ENCODE results near the gene XRCC1. TPM values are rescaled to one million over a fixed set of nuclear protein-coding genes. Genes with fewer than 3 reads are reported as not detected.
"Not testable (repeated sequence)": the region's sequence is repeated elsewhere in the genome, so short reads cannot be mapped to it uniquely, and the experiment has no call there.

XRCC1 gene
- total and polyA plus RNA-seq, 2 donors = 23.2 to 28.2 TPM

DNA sequence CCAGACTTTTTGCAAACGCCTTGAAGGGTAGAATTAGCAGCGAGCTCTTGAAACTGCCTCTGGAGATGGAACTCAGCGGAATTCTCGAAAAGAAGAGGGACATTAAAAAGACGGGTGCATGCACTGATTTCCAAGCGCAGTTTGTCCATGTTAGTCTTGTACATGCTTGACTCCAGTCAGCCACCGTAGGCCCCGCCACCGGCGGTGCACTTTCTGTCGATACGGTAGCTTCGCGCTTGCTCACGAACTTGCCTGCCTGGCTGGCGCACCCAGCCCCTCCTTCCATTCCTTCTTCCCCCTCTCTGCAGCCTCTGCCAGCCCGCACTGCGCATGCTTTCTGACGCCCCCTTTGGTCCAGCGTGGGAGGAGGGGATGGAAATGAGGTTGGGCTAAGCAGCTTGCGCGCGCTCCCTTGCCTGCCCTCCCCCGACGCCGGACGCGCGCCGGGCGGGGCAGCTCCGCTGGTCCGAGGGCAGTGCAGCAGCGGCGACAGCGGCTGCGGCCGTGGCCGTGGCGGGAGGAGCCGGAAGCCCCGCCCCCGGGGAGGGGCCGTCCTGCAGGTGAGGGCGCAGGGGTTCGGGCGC lies 42.3 kb downstream of the XRCC1 start, which contains the start of gene ZNF575:
Gene ZNF575, plus strand, starts transcription at position 227 of the 584 bp plus-strand sequence. CDS start 1,235 bp downstream, outside the sequence.
- Histone ChIP-seq H3K9me3 (ENCODE audit: control insufficient read depth in 2 of 2, insufficient read depth in 1 of 2, low read length in 1 of 2) (no peaks in the 10 kb centered on the region), H3K27ac (ENCODE audit: low read depth in 1 of 2, low read length in 1 of 2) (peak within 1 kb of the TSS; percentile 92 to 93), H3K4me1 (ENCODE audit: control insufficient read depth in 2 of 2, insufficient read depth in 2 of 2, low read length in 2 of 2) (peaks cover 2 to 23% of the 10 kb centered on the region in 2 donors), H3K27me3 (ENCODE audit: control insufficient read depth in 2 of 2, insufficient read depth in 1 of 2, low read length in 1 of 2) (no peaks in the 10 kb centered on the region), H3K4me3 (ENCODE audit: low read length in 2 of 2) (peak within 1 kb of the TSS; percentile 63 to 75), H3K36me3 (ENCODE audit: control insufficient read depth in 2 of 2, insufficient read depth in 2 of 2, low read length in 1 of 2) (peaks cover 9 to 19% of the 10 kb centered on the region in 2 donors)
- DNase-seq (ENCODE audit: low read depth in 6 of 9, low spot score in 9 of 9) = peak; percentile 77 to 93 (median 83)
- WGBS = under 1% methylated on average over 47 of the region's 47 CpGs

DNA sequence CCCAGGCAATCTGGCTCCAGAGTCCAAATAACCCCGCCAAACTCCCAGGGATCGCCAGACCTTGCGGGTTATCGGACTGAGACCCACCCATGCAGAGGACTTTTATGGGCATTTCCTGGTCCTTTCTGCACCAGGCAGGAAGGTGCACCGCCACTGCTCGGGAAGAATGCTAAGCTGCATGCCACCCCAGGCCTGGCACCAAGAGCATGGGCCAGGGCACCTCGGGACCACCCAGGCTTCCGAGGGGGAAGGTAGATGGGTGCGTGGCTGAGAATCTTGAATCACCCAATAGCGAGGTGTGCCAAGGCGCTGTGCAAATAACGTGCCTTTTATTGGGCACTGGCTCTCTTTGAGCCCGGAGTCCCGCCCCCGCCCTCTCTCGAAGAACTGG lies 42.8 kb downstream of the XRCC1 start:
- Histone ChIP-seq H3K36me3 (ENCODE audit: control insufficient read depth in 2 of 2, insufficient read depth in 2 of 2, low read length in 1 of 2) (peaks cover 4 to 14% of the 10 kb centered on the region in 2 donors), H3K27ac (ENCODE audit: low read depth in 1 of 2, low read length in 1 of 2) (peak overlapping the region; percentile 92 to 93), H3K27me3 (ENCODE audit: control insufficient read depth in 2 of 2, insufficient read depth in 1 of 2, low read length in 1 of 2) (no peaks in the 10 kb centered on the region), H3K4me3 (ENCODE audit: low read length in 2 of 2) (peak overlapping the region; percentile 63 to 75), H3K9me3 (ENCODE audit: control insufficient read depth in 2 of 2, insufficient read depth in 1 of 2, low read length in 1 of 2) (no peaks in the 10 kb centered on the region), H3K4me1 (ENCODE audit: control insufficient read depth in 2 of 2, insufficient read depth in 2 of 2, low read length in 2 of 2) (peaks cover 2 to 26% of the 10 kb centered on the region in 2 donors)
- 5% methylated on average over 16 of the region's 16 CpGs for WGBS
- peak in 1 of 9 donors; percentile 55 for DNase-seq (ENCODE audit: low read depth in 6 of 9, low spot score in 9 of 9)

DNA sequence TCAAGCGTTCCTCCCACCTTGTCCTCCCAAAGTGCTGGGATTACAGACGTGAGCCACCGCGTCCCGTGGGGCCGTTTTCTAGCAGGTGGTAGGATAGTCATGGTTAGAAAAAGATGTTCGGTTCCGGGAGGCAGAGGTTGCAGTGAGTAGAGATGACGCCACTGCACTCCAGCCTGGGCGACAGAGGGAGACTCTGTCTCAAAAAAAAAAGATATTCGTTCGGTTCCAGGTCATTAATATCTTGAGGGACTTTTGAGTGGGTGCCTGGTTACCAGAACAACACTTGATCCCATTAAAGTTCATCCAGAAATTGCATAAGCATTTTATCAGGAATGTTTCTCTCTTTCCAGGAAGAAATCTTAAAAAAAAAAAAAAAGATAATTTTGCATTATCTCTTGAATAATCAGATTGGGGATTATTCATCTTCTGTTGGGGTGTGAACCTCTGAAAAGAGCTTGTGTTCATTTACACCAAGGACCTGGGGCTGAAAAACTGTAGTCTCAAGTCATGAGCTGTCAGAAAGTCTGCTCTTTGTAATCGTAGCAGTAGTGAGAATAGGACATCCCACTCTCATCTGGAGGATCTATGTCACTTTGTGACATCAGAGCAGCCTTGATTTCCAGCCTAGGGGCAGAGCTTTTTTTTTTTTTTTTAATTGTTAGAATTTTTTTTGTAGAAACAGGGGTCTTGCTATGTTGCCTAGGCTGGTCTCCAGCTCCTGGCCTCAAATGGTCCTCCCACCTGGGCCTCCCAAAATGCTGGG lies 47.3 kb downstream of the XRCC1 start:
- Histone ChIP-seq H3K4me1 (ENCODE audit: control insufficient read depth in 2 of 2, insufficient read depth in 2 of 2, low read length in 2 of 2) (peaks cover 7 to 39% of the 10 kb centered on the region in 2 donors), H3K9me3 (ENCODE audit: control insufficient read depth in 2 of 2, insufficient read depth in 1 of 2, low read length in 1 of 2) (no peaks in the 10 kb centered on the region), H3K4me3 (ENCODE audit: low read length in 2 of 2) (no peak overlapping the region), H3K36me3 (ENCODE audit: control insufficient read depth in 2 of 2, insufficient read depth in 2 of 2, low read length in 1 of 2) (no peaks in the 10 kb centered on the region), H3K27ac (ENCODE audit: low read depth in 1 of 2, low read length in 1 of 2) (peak overlapping the region in 1 of 2 donors; percentile 52), H3K27me3 (ENCODE audit: control insufficient read depth in 2 of 2, insufficient read depth in 1 of 2, low read length in 1 of 2) (no peaks in the 10 kb centered on the region)
- WGBS = 87% methylated on average over 13 of the region's 13 CpGs
- DNase-seq (ENCODE audit: low read depth in 6 of 9, low spot score in 9 of 9) = no peak

DNA sequence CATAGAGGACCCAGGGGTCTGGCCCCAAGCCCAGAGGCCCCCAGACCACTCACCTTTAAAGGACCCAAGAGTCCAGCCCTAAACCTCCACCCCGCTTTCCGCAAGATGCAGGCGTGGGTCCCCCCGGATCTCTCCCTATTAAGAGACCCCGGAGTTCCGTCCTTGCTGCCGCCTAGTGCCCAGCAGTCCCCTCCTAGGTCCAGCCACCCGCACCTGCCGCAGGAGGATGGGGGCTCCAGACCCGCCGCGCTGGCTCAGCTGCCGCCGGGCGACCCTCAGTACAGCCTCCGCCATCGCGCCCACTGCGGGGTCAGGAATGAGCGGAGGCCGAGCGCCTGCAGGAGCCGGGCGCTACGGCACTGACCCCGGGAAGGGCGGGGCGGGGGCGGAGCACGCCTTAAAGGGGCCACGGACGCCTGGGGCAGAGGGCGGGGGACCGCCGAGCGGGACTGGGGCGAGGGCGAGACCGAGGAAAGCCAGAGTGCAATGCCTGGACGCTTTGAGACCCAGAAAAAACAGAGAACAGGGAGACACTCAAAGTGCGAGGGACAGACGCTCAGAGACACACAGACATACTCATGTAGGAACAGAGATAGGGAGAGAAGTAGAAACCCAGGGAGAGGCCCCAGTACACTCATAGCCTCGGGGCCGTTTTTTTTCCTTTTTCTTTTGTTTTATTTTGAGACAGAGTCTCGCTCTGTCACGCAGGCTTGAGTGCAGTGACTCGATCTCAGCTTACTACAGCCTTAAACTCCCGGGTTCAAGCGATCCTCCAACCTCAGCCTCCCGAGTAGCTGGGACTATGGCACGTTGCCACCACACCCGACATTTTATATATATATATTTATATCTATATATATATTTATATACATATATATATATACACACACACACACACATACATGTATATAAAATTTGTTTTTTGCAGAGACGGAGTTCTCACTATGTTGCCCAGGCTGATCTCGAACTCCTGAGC lies 48.2 kb downstream of the XRCC1 start, which contains the start of gene ETHE1:
Gene ETHE1, minus strand, starts transcription at position 318 of the 976 bp plus-strand sequence. Its CDS starts 24 bp downstream, at position 294.
- DNase-seq (ENCODE audit: low read depth in 6 of 9, low spot score in 9 of 9) = peak in 4 of 9 donors; percentile 44 to 79 (median 60)
- Histone ChIP-seq H3K4me3 (ENCODE audit: low read length in 2 of 2) (peak within 1 kb of the TSS; percentile 69 to 95), H3K27me3 (ENCODE audit: control insufficient read depth in 2 of 2, insufficient read depth in 1 of 2, low read length in 1 of 2) (no peaks in the 10 kb centered on the region), H3K36me3 (ENCODE audit: control insufficient read depth in 2 of 2, insufficient read depth in 2 of 2, low read length in 1 of 2) (no peaks in the 10 kb centered on the region), H3K9me3 (ENCODE audit: control insufficient read depth in 2 of 2, insufficient read depth in 1 of 2, low read length in 1 of 2) (no peaks in the 10 kb centered on the region), H3K27ac (ENCODE audit: low read depth in 1 of 2, low read length in 1 of 2) (peak within 1 kb of the TSS; percentile 61 to 88), H3K4me1 (ENCODE audit: control insufficient read depth in 2 of 2, insufficient read depth in 2 of 2, low read length in 2 of 2) (peaks cover 7 to 31% of the 10 kb centered on the region in 2 donors)
- WGBS = 8% methylated on average over 54 of the region's 54 CpGs

DNA sequence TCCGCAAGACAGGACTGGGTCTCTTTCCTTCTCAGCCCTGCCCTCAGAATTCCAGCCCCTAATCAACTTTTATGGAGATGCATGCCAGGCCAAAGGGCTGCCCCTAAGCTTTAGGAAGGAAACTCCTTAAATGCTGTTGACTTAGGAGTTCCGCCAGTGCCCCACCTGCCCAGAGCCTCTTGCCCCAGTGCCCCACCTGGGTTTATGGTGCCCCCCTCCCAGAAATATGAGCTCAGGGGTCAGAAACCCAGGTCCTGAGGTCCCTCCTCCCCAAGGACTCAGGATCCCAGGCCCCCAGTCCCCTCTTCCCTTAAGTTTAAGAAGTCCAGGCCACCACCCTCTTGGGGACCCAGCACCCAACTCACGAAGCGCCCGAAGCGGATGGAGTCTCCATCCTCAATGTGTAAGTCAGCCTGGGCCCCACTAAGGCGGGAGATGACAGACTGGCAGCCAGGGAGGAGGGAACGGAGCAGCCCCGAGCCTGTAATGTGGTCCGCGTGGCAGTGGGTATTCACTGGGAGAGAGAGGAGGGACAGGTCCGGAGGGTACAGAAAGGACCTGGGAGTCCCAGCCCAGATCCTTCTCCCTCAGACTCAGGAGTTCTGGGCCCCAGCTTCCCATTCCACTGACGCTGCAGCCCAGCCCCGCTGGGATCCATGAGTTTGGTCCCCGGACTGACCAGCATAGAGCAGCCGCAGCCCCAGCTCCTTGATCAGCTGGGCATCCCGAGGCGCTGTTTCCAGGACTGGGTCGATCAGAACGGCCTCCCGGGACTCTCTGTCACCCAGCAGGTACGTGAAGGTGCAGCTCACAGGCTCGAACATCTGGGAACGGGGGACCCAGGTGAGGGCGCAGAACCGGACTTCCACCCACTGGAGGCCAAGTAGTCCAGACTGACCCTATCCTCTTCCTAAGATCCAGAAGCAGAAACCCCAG lies 49.2 kb downstream of the XRCC1 start:
- Histone ChIP-seq H3K9me3 (ENCODE audit: control insufficient read depth in 2 of 2, insufficient read depth in 1 of 2, low read length in 1 of 2) (no peaks in the 10 kb centered on the region), H3K36me3 (ENCODE audit: control insufficient read depth in 2 of 2, insufficient read depth in 2 of 2, low read length in 1 of 2) (no peaks in the 10 kb centered on the region), H3K4me3 (ENCODE audit: low read length in 2 of 2) (peak overlapping the region; percentile 69 to 95), H3K27ac (ENCODE audit: low read depth in 1 of 2, low read length in 1 of 2) (peak overlapping the region; percentile 61 to 85), H3K4me1 (ENCODE audit: control insufficient read depth in 2 of 2, insufficient read depth in 2 of 2, low read length in 2 of 2) (peaks cover 7 to 30% of the 10 kb centered on the region in 2 donors), H3K27me3 (ENCODE audit: control insufficient read depth in 2 of 2, insufficient read depth in 1 of 2, low read length in 1 of 2) (no peaks in the 10 kb centered on the region)
- WGBS = 2% methylated on average over 26 of the region's 26 CpGs
- peak in 2 of 9 donors; percentile 19 to 46 for DNase-seq (ENCODE audit: low read depth in 6 of 9, low spot score in 9 of 9)

DNA sequence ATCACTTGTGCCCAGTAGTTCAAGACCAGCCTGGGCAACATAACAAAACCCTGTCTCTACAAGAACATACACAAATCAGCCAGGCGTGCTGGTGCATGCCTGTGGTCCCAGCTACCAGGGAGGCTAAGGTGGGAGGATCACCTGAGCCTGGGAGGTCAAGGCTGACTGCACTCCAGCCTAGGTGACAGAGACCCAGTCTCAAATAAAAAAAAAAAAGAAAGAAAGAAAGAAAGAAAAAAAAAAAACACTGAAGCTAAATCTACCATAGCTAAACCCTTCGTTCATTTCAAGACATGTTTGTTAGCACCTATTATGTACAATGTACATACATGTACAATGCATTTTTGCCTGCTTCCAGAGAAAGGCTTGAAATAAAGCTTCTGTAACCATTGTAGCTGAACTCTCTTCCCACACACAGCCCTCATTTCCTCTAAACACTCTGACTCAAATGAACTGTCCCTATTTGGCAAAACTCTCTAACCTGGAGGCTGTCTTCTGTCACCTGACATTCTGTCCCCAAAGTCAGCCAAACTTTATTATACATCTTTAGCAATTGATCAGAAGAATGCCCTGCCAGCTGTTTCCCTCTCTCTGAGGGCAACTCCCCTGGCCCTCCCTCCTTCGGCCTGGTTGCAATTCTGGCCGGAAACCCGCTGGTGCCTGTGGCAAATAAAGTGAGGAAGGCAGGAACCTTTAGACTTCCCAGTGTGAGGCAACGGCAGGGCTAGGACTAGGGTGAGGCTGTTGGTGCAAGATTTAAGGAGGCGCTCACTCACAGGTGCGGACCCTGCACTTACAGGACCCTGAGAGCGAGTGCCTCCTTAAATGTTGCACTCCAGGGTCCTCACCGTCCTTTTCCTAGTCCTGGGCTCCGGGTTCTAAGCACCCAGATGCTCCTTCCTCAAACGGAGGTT lies 50.1 kb downstream of the XRCC1 start:
- peak in 2 of 9 donors; percentile 51 to 65 for DNase-seq (ENCODE audit: low read depth in 6 of 9, low spot score in 9 of 9)
- H3K27me3 ChIP-seq (ENCODE audit: control insufficient read depth in 2 of 2, insufficient read depth in 1 of 2, low read length in 1 of 2) = no peaks in the 10 kb centered on the region
- H3K4me1 ChIP-seq (ENCODE audit: control insufficient read depth in 2 of 2, insufficient read depth in 2 of 2, low read length in 2 of 2) = peaks cover 7 to 30% of the 10 kb centered on the region in 2 donors
- WGBS = 7% methylated on average over 12 of the region's 12 CpGs
- peak overlapping the region; percentile 69 to 95 for H3K4me3 ChIP-seq (ENCODE audit: low read length in 2 of 2)
- no peaks in the 10 kb centered on the region for H3K9me3 ChIP-seq (ENCODE audit: control insufficient read depth in 2 of 2, insufficient read depth in 1 of 2, low read length in 1 of 2)
- H3K27ac ChIP-seq (ENCODE audit: low read depth in 1 of 2, low read length in 1 of 2) = peak overlapping the region; percentile 61 to 82
- no peaks in the 10 kb centered on the region for H3K36me3 ChIP-seq (ENCODE audit: control insufficient read depth in 2 of 2, insufficient read depth in 2 of 2, low read length in 1 of 2)

DNA sequence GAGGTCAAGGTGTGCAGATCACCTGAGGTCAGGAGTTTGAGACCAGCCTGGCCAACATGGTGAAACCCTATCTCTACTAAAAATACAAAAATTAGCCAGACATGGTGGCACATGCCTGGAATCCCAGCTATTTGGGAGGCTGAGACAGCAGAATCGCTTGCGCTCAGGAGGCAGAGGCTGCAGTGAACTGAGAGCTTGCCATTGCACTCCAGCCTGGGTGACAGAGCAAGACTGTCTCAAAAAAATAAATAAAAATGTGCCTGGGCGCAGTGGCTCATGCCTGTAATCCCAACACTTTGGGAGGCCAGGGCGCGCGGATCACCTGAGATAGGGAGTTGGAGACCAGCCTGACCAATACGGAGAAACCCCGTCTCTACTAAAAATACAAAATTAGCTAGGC lies 51.6 kb downstream of the XRCC1 start:
- not testable (repeated sequence) for H3K4me3 ChIP-seq (ENCODE audit: low read length in 2 of 2); H3K27me3 ChIP-seq (ENCODE audit: control insufficient read depth in 2 of 2, insufficient read depth in 1 of 2, low read length in 1 of 2); H3K36me3 ChIP-seq (ENCODE audit: control insufficient read depth in 2 of 2, insufficient read depth in 2 of 2, low read length in 1 of 2); H3K9me3 ChIP-seq (ENCODE audit: control insufficient read depth in 2 of 2, insufficient read depth in 1 of 2, low read length in 1 of 2); DNase-seq (ENCODE audit: low read depth in 6 of 9, low spot score in 9 of 9); H3K27ac ChIP-seq (ENCODE audit: low read depth in 1 of 2, low read length in 1 of 2)
- peaks cover 7 to 32% of the 10 kb centered on the region in 2 donors for H3K4me1 ChIP-seq (ENCODE audit: control insufficient read depth in 2 of 2, insufficient read depth in 2 of 2, low read length in 2 of 2)
- WGBS = 98% methylated on average over 8 of the region's 8 CpGs
